Subcutaneous adipose tissue (tissue), 4 donors: Measurements from ENCODE around the gene GLB1L2. TPM values are rescaled to one million over a fixed set of nuclear protein-coding genes. Genes with fewer than 3 reads are reported as not detected.

Source experiments
- total RNA-seq, 4 donors: library from RNA; depleted of rRNA; stranded (reverse); fragments of >200 nt; gene quantifications; one replicate each; pipeline ENCODE4 v1.1.0, GENCODE V29; 2016
- TF ChIP-seq, protein P1 (sequence below): fragments of 450-650 bp; IDR thresholded peaks from one replicate; pipeline ENCODE4 v1.5.1; 2016; ENCODE audit warnings: low read depth, mild to moderate bottlenecking, control low read depth, antibody characterized with exemption, moderate library complexity

The GLB1L2 gene
- total RNA-seq, 4 donors from 2014 or later: 0.49 to 2.4 (median 0.80) TPM

DNA sequence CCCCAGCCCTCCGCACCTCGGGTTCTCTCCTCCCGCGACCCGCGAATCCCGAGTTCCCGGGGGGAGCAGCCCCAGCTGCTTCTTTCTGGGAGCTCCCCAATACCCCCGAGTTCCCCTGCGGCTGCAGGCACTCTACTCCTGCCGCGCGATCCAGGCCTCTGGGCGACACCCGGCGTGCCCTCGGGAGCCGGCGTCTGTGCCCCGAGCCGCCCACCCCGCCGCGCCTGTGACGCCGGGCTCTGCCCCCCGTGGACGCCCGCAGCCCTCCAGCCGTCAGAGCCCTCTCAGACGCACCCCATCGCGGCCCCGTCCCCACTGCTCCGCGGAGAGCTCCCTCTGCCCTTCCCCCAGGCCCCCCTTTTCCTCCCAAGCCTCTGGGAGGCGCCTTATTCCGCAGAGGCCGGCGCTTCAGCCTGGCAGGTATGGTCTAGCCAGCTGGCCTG, 422 bp downstream of the GLB1L2 start:
- TF ChIP-seq, protein P1, sequence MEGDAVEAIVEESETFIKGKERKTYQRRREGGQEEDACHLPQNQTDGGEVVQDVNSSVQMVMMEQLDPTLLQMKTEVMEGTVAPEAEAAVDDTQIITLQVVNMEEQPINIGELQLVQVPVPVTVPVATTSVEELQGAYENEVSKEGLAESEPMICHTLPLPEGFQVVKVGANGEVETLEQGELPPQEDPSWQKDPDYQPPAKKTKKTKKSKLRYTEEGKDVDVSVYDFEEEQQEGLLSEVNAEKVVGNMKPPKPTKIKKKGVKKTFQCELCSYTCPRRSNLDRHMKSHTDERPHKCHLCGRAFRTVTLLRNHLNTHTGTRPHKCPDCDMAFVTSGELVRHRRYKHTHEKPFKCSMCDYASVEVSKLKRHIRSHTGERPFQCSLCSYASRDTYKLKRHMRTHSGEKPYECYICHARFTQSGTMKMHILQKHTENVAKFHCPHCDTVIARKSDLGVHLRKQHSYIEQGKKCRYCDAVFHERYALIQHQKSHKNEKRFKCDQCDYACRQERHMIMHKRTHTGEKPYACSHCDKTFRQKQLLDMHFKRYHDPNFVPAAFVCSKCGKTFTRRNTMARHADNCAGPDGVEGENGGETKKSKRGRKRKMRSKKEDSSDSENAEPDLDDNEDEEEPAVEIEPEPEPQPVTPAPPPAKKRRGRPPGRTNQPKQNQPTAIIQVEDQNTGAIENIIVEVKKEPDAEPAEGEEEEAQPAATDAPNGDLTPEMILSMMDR: no peak

DNA sequence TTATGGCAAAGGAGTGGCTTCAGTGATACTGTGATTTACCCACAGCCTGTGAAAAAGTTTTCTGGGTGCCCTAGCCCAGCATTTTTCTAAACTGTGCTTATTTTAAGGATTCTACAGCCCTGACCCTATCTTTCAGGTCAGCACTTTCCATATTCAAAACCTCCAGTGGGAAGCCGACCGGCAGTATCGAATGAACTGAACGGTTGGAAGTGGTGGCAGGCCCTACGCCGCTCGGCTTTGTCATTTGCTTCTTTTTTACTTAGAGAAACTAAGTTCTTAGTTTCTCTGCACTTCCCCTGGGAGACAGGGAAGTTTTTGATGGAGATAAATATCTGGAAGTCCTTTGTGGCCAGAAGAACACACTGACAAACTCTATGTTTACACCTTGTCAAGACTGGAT, 994 bp downstream of the GLB1L2 start:
- TF ChIP-seq, protein P1: no peak

DNA sequence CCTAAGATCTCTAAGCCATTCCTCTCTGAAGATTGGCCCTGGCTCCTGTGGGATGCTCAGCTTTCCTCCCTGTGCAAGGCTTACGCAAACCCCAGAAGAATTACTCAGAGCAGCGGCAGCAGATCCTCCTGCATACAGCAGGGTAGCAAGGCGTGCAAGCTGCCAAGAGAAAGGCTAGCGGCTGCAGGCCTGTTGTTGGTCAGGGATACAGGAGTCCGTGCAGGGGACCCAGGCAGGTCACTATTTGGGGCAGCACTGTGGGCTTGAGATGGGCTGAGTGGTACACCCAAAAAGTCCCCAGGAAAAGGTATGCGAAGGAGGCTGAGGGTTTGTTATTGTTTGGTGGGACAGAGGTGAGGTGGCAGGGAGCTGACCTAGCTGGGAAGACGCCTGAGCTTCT, 1.5 kb downstream of the GLB1L2 start:
- TF ChIP-seq, protein P1: no peak

DNA sequence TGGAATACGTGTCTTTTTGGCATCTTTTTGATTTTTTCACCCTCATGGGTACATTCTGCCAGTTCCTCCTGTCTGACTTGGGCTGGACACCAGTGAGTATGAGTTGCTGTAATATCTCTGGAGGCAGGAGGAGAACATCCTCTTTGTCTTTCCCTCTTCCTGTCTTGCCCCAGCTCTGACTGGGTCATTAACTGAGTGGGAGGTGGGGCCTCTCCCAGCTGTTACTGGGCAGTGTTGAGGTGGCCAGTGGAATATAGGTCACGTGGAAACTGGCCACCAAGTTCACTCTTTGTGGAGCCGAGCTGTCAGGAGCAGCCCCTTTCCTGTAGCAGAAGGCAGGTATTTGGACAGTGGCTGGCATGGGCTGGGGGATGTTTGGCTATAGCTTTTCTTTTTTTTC, 2.2 kb downstream of the GLB1L2 start:
- TF ChIP-seq, protein P1: no peak

DNA sequence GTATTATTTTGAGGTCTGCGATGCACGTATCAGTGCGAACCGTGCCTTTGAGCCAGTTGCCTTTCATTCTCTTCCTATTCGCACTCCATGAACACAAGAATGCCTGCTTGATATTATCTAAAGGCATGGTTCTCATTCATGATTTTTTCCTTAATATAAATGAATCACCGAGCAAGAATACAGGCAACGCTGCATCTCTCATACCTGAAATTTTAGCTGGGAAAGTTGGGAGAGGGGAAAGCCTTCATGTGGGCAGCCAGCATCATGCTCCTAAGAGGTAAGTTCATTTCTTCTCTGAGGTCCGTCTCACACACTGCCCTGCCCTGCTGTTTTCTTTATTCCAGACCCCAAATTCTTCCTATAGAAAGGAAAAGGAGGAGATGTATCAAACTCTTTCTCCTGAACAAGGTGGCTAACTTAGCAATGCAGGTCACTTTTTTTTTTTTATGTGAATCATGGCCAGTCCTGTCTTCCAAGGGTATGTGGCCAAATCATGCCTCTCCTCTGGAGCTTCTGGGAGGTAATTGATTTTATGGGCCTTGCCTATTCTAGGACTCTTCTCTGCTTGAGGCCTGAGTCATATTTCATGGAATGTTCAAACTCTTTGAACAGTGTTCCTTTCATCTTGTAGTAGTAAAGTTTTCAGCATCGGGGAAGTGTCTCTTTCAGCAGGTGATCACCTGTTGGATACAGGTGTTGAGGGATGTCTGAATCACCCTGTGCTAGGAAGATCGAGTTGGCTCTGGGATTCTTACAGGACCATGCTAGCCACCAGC, 3.2 kb downstream of the GLB1L2 start:
- TF ChIP-seq, protein P1: no peak

DNA sequence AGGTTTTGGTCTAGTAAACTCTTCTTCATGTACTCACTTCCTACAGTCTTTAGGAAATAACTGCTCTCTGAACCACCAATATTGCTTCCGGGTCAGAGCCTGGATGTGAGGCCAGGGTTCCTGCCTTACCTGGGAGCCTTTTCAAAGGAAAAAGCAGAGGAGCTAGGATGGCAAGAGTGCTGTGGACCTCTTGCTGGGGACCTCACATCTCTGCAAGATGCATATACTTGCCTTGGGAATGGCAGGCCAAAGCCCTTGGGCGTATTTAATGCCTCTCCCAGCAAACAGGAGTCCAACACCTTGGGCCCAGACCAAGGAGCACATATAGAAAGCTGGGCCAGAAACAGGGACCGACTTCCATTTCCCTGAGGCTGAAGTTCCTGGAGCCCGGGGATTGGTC, 5.3 kb downstream of the GLB1L2 start:
- TF ChIP-seq, protein P1: no peak

DNA sequence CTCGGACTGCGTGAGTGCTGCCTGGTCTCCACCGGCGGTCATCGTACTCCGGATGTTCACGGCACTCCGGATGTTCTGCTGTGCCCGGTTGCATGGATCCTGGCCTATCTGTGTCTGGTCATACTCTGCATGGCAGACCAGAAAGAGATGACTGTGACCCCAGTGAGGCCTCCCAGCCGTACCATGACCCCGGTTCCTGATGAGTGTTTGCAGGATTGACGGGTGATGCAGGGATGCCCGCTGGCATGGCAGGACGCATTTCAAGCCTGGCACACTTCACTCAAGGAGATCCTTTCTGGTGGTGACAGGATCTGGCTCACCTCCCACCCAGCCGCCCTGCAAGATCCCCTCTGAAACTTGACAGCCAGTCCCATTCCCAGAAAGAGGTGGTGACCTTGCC, 6.3 kb downstream of the GLB1L2 start:
- TF ChIP-seq, protein P1: no peak
